ENCODE measurements around the gene PLAU.
"Not testable (repeated sequence)": the region's sequence is repeated elsewhere in the genome, so short reads cannot be mapped to it uniquely, and the experiment has no call there.

Gene PLAU

DNA sequence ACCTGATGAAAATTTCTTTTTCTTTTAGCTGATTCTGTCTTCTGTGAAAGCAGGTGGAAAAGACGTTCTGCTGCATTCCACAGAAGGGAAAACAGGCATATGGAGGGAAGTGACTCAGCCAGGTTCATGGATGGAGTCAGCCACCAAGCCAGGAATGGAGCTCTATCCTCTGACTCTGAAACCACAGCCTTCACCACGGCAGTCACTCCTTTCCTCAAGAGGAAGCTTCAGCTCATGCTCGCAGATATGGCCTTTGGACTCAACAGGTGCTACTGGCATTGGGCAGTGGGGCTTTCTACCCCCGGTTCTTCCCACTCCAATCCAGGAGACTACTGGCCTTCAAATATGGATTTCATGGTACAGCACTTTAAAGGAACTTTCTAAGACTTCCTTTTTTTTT, 11.5 kb upstream of the PLAU start:
- DNase-seq, result no peak

DNA sequence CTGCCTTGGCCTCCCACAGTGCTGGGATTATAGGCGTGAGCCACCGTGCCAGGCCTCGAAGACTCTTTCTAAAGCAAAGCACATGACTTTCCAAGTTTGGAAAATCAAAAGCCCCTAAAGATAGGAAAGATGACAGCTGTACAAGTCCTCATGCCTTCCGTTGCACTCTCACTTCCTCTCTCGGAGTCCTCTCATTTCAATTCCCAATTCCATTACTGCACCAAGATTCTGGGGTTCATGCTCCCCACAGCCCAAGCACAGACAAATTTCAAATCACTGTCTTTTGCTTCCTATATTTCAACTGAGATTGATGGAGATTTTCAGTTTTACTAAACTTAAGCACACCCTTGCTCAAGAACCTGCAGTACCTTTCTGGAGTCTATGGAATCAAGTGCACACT, 10.9 kb upstream of the PLAU start:
- DNase-seq, result no peak

GRCh38 chr10:73901261-73901660, 9.7 kb upstream of the PLAU start:
- DNase-seq, result no peak

DNA sequence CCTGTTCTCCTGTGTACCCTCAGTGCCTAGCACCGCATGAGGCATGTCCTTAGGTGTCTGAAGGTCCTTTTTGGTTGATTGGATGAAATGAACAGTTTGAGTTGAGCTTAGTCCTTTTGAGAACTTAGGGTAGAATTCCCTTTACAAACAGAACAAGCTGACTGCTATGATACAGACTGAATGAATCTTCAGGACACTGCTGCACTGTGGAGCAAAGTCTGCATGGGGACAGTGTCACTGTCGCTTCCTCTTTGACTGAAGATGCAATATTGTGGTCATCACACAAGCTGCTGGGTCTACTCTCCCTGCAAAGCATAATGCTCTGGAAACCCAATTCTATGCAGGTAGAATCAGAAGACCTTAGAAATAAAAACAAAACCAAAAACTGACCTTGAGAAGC, 8.6 kb upstream of the PLAU start:
- DNase-seq, result no peak

GRCh38 chr10:73905256-73906020, 5.5 kb upstream of the PLAU start:
- DNase-seq, result no peak

- no peak for DNase-seq
These were observed 4.1 kb upstream of the PLAU start for GRCh38 chr10:73906524-73907447.

DNA sequence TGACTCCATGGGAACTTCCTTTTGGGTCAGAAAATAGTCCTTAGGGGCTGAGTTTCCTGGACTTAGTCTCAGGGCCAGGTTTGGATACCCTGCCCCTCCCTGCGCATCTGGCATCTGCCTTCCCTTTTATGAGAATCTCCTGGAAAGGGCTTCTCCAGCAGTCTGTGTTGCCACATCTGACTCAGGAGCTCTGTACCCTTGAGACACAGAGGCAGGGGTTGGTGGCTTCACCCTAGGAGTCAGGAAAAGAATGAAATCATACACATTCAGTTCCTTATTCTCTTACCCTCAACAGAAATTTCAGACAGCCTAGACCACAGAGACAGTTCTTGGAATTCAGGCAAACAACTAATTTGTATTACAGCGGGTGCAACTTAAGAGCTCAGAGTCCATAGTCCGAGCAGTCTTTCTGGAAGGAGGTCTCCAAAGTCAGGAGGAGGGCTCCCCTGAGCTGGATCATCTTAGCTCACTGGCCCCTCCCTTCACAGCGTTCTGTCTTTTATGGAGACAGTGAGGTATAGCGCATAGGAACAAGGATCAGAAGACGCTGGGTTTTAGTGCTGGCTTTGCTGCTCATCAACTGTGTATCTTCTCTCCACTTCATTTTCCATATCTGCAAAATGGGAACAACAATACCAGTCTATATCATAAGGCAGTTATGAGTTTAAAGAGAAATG, 3.0 kb upstream of the PLAU start:
- no peak for DNase-seq

DNA sequence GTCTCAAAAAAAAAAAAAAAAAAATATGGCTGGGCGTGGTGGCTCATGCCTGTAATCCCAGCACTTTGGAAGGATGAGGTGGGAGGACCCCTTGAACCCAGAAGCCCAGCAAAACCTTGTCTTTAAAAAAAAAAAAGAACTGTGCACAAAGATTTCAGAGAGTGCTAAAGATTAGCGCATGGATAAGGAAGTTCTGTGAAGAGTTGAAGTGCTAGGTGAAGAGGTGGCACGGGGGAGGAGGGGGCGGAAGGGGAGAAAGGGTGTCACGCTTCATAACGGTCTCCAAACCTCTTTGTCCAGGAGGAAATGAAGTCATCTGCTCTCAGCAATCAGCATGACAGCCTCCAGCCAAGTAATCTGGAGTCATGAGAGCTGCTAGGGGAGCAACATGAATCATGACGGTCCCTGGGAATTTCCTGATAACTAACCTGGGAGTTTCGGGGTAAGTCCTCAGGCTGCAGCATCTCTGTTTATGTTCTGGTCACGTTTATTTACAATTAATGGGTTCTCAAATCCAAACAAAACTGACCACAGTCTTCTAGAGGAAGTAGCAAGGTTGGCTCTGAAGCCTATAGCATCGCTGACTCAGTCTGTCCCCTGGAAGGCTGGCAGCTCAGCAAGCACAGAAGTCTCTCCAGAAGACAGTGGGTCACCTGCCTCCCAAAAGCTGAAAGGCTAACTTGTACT, 1.9 kb upstream of the PLAU start:
- no peak for DNase-seq

- no peak for DNase-seq
These were observed 1.3 kb upstream of the PLAU start for GRCh38 chr10:73909540-73910115.

- DNase-seq, result no peak
These were observed 550 bp upstream of the PLAU start for GRCh38 chr10:73910401-73910763.

DNA sequence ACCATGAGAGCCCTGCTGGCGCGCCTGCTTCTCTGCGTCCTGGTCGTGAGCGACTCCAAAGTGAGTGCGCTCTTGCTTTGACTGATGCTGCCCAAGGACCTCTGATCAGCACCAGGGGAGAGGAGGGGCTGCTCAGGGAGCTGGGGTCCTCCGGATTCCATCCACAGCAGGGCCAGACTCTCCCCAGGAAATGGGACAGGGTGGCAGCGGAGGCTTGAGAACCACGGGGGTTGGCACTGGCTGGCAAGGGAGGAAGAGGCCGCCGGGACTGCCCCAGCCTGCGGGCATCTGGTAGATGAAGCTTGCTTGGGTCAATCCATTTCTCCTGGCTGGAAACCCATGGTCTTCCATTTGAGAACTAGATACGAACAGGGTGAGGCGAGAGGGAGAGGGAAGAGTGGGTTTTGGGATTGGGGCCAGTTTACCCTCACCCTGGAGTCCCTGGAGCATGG, 647 bp downstream of the PLAU start:
- no peak for DNase-seq

GRCh38 chr10:73914036-73914435, 3.1 kb downstream of the PLAU start:
- DNase-seq, result no peak

- DNase-seq, result no peak
These were observed 4.4 kb downstream of the PLAU start for GRCh38 chr10:73915206-73915851.

- no peak for DNase-seq
These were observed 6.0 kb downstream of the PLAU start for GRCh38 chr10:73916761-73917470.

- no peak for DNase-seq
These were observed 6.8 kb downstream of the PLAU start for GRCh38 chr10:73917566-73918305.

DNA sequence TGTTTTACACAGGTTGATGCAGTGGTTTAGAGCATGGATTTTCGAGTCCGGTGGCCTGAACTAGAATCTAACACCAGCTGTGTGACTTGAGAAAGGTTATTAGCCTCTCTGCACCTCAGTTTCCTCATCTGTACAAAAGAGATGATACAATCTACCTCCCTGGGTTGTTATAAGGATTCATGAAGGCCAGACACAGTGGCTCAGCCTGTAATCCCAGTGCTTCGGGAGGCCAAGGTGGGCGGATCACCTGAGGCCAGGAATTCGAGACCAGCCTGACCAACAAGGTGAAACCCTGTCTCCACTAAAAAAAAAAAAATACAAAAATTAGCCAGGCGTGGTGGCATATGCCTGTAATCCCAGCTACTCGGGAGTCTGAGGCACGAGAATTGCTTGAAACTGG, 8.5 kb downstream of the PLAU start:
- not testable (repeated sequence) for DNase-seq

DNA sequence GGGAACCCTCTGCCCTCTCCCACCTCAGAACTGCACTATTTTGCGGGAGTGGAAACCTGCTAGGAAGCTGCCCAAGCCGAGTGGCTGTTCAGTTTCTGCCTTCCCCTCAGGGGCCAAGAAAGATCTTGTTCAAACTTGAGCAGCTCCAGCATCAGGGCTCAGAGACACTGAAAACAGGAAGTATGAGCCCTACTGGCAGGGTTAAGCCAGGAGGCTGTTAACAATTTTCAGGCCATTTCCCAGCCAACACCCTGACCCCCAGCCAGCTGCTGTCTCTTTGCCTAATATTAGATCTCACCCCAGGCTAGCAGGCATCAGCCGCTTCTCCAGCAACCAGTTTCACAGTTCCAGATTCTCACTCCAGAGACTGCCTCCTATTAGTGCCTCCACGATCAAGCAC, 9.2 kb downstream of the PLAU start:
- DNase-seq, result no peak

- no peak for DNase-seq
These were observed 11.3 kb downstream of the PLAU start for GRCh38 chr10:73922007-73922863.

DNA sequence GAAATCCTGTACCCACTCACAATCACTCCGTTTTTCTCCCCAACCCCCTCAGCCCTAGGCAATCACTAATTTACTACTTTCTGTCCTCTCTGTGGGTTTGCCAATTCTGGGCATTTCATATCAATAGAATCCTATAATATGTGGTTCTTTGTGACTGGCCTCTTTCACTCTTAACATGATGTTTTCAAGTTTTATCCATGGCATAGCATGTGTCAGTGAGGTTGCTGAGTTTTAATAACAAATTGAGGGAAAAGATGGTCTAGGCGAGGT, 11.9 kb downstream of the PLAU start:
- no peak for DNase-seq

Data from midbrain (tissue), 1 donor.